CD4-positive, alpha-beta T cell (primary cell): ENCODE results near the gene GNAQ. TPM values are rescaled to one million over a fixed set of nuclear protein-coding genes. Genes with fewer than 3 reads are reported as not detected.

Experiments used
- ATAC-seq: fragments of 200-7000 bp; cut with Tn5 transposase; one replicate; pipeline ENCODE4 v1.10.0; 2022; ENCODE audit warnings: mild to moderate bottlenecking; ENCODE audit not compliant: poor library complexity
- CTCF ChIA-PET: fragments of 350-600 bp; sonication (Branson Sonifier 250); formaldehyde crosslinking; loops from one replicate; lab custom pipeline; 2021; ENCODE audit warnings: antibody characterized with exemption, inconsistent platforms; lab: Charles Lee
- POLR2A ChIA-PET: fragments of 350-600 bp; sonication (Branson Sonifier 250); formaldehyde crosslinking; loops from one replicate; lab custom pipeline; 2021; ENCODE audit warnings: antibody characterized with exemption, inconsistent platforms; lab: Charles Lee
- DNase-seq, 14 experiments: peaks; one replicate each; pipeline ENCODE4 v3.0.0-alpha.2; 2013 to 2020; ENCODE audit warnings: mixed read lengths in 2 of 14
- H3K27ac ChIP-seq, 2 donors: one replicate each; pipeline versions ENCODE4 v1.5.1 to v1.7.0; 2013; ENCODE audit warnings: low read length in 2 of 2, low read depth in 1 of 2, mild to moderate bottlenecking in 1 of 2
- H3K27me3 ChIP-seq, 2 experiments: 1 replicate in 1 of 2; 2 replicates in 1 of 2; pipeline versions ENCODE4 v1.6.1 to v1.7.0; 2013; ENCODE audit warnings: low read length in 2 of 2, control low read depth in 1 of 2, mild to moderate bottlenecking in 1 of 2, moderate library complexity in 1 of 2; ENCODE audit not compliant: insufficient read depth in 2 of 2, control insufficient read depth in 1 of 2
- H3K36me3 ChIP-seq: one replicate; pipeline ENCODE4 v1.6.1; 2013; ENCODE audit warnings: low read length, control low read depth; ENCODE audit not compliant: insufficient read depth
- H3K4me1 ChIP-seq: one replicate; pipeline ENCODE4 v1.6.1; 2013; ENCODE audit warnings: low read length, control low read depth; ENCODE audit not compliant: insufficient read depth
- H3K4me3 ChIP-seq: one replicate; pipeline ENCODE4 v1.5.1; 2013; ENCODE audit warnings: mild to moderate bottlenecking, low read length, moderate library complexity
- H3K9me3 ChIP-seq, 2 experiments: 1 replicate in 1 of 2; 2 replicates in 1 of 2; pipeline versions ENCODE4 v1.6.1 to v1.7.0; 2013; ENCODE audit warnings: low read length in 2 of 2, mild to moderate bottlenecking in 2 of 2, control low read depth in 1 of 2, moderate library complexity in 1 of 2; ENCODE audit not compliant: control insufficient read depth in 1 of 2, insufficient read depth in 1 of 2
- H3K27ac Mint-ChIP-seq: one replicate; pipeline ENCODE4 v1.8.0; 2020; ENCODE audit warnings: mixed read lengths
- H3K27me3 Mint-ChIP-seq: one replicate; pipeline ENCODE4 v1.8.0; 2021; ENCODE audit warnings: mixed read lengths
- H3K36me3 Mint-ChIP-seq: one replicate; pipeline ENCODE4 v1.8.0; 2021; ENCODE audit warnings: low read depth, mixed read lengths
- H3K4me1 Mint-ChIP-seq: one replicate; pipeline ENCODE4 v1.8.0; 2021; ENCODE audit warnings: low read depth, mixed read lengths
- H3K4me3 Mint-ChIP-seq: one replicate; pipeline ENCODE4 v1.8.0; 2020; ENCODE audit warnings: mild to moderate bottlenecking, mixed read lengths
- H3K9me3 Mint-ChIP-seq: one replicate; pipeline ENCODE4 v1.8.0; 2020; ENCODE audit warnings: mixed read lengths
- intact Hi-C, 2 experiments: fragments of 100-400 bp; cut with DNase I in 1 of 2; cut with micrococcal nuclease in 1 of 2; formaldehyde crosslinking; loops; one replicate each; pipeline versions ENCODE4 v1.15.1 to v1.9.0; 2023 to 2025; cut with DNase I, micrococcal nuclease
- total RNA-seq, 174 experiments: library from RNA in 2 of 174; stranded (reverse) in 2 of 174; gene quantifications; one replicate each; pipeline ENCODE4 v1.2.3 and lab custom pipeline; 2021 to 2026
- TF ChIP-seq, protein P1 (sequence below): fragments of 200-600 bp; IDR thresholded peaks from one replicate; pipeline ENCODE4 v1.8.0; 2022; ENCODE audit warnings: antibody characterized with exemption, mild to moderate bottlenecking

Gene GNAQ
- total RNA-seq, 2 experiments from 2014 or later: 55.5 to 55.9 TPM

DNA sequence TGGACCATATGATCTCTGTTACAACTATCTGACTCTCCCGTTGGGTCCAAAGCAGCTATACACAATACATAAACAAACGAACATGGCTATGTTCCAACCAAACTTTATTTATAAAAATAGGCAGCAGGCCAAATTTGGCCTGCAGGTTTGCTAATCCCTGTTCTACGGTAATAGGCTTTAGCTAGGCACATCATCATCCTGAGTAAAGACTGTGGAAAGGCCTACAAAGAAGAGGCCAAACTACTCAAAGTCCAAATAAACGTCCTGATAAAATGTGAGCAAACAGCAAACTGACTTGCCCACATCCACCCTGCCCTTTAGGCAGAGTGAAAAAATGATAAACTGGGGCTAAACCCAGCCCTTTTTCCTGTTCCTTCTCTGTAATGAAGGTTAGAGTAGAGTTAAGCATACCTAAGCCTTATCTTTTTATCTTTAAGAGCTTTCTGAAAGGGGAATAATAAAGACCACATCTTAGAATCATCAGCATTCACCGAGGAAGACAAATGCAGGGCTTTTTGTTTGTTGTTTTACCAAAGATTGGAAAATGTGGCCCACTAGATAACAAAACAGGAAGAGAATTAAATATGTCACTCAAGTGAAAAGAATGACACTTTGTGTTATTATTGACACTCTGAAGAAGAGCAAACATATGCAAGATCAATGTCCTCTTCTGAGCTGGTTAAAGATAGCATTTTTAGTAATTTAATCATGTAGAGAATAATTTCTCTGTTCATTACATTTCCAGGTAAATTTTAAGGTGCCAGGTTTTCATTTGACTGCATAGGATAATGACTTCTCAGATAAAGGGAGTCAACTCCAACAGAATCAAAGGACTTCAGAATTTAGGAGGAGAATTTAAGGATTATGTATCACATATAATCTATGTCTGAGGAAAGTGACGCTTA, 223.5 kb downstream of the GNAQ start:
- ATAC-seq (no peak), DNase-seq (peak in 1 of 14 experiments; percentile 12)
- H3K4me1 ChIP-seq: peaks cover 9% of the 10 kb centered on the region
- peaks cover 16% of the 10 kb centered on the region for H3K36me3 ChIP-seq
- Mint-ChIP-seq H3K4me1 (peaks cover 51% of the 10 kb centered on the region), H3K36me3 (peaks cover 80% of the 10 kb centered on the region), H3K9me3 (no peaks in the 10 kb centered on the region), H3K27ac (peak overlapping the region; percentile 54), H3K27me3 (no peaks in the 10 kb centered on the region), H3K4me3 (no peak overlapping the region)
- POLR2A ChIA-PET: interaction anchor here (0.8 to 1.2 kb wide), 2 partner anchors 11 to 19 kb away, joined by 3 to 5 read pairs; no protein-coding TSS in a partner anchor
- TF ChIP-seq, protein P1, sequence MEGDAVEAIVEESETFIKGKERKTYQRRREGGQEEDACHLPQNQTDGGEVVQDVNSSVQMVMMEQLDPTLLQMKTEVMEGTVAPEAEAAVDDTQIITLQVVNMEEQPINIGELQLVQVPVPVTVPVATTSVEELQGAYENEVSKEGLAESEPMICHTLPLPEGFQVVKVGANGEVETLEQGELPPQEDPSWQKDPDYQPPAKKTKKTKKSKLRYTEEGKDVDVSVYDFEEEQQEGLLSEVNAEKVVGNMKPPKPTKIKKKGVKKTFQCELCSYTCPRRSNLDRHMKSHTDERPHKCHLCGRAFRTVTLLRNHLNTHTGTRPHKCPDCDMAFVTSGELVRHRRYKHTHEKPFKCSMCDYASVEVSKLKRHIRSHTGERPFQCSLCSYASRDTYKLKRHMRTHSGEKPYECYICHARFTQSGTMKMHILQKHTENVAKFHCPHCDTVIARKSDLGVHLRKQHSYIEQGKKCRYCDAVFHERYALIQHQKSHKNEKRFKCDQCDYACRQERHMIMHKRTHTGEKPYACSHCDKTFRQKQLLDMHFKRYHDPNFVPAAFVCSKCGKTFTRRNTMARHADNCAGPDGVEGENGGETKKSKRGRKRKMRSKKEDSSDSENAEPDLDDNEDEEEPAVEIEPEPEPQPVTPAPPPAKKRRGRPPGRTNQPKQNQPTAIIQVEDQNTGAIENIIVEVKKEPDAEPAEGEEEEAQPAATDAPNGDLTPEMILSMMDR: no peak
- H3K9me3 ChIP-seq: no peaks in the 10 kb centered on the region
- CTCF ChIA-PET: no interaction called here
- H3K27ac ChIP-seq: peak overlapping the region in 1 of 2 donors; percentile 48
- H3K27me3 ChIP-seq: no peaks in the 10 kb centered on the region
- H3K4me3 ChIP-seq: no peak overlapping the region
- intact Hi-C loops: no loop called here

DNA sequence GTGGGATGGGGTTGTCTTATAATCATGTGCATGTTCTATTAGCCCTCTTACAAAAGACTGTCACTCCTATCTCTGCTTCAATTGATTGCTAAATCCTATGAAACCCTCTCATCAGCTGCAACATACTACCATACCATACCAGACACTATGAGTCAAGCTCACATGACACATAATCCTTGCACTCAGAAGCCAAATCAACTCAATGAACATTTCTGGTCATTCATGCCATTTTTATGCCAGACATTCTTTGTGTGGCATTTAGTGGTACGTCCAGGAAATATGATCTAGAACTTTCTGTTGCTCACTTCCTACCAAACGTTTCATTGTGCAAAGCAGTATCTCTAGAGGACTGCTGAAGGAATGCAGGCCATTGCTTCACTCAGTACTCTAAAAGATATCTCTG, 224.3 kb downstream of the GNAQ start:
- no peak for ATAC-seq

DNA sequence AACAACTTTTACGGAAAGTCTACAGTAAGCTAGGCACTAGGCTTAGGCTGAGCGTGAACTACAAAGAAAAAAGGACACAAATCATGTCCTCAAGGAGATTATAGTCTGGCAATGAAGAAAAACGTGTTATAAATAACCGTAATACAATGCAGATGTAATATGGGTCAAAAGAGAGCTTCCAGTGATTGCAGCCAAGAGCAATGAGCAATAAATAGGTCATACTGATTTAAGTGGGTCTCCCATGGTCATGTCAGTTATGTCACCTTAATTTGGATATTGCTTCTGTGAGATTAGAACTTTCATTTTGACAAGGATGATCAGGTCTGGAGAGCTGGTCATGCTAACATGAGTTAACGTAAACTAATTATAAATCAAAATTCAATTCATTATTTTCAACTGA, 224.9 kb downstream of the GNAQ start:
- no peak for DNase-seq
- Mint-ChIP-seq H3K27ac (no peak overlapping the region), H3K36me3 (peaks cover 81% of the 10 kb centered on the region), H3K4me3 (no peak overlapping the region), H3K27me3 (no peaks in the 10 kb centered on the region), H3K4me1 (peaks cover 51% of the 10 kb centered on the region), H3K9me3 (no peaks in the 10 kb centered on the region)
- no peak for ATAC-seq
- CTCF ChIA-PET: no interaction called here
- TF ChIP-seq, protein P1: no peak
- peaks cover 16% of the 10 kb centered on the region for H3K36me3 ChIP-seq
- H3K27me3 ChIP-seq: no peaks in the 10 kb centered on the region
- H3K4me1 ChIP-seq: peaks cover 9% of the 10 kb centered on the region
- intact Hi-C loops: no loop called here
- POLR2A ChIA-PET: interaction anchor here (1.2 kb wide), 1 partner anchor 21 kb away, joined by 5 read pairs; no protein-coding TSS in a partner anchor
- no peak overlapping the region for H3K4me3 ChIP-seq
- H3K27ac ChIP-seq: no peak overlapping the region
- H3K9me3 ChIP-seq: no peaks in the 10 kb centered on the region

More for the DNA sequence above, 224.3 kb downstream of the GNAQ start:
- Mint-ChIP-seq H3K4me3 (no peak overlapping the region), H3K27ac (no peak overlapping the region), H3K27me3 (no peaks in the 10 kb centered on the region), H3K4me1 (peaks cover 51% of the 10 kb centered on the region), H3K9me3 (no peaks in the 10 kb centered on the region), H3K36me3 (peaks cover 81% of the 10 kb centered on the region)
- Histone ChIP-seq H3K36me3 (peaks cover 16% of the 10 kb centered on the region), H3K27me3 (no peaks in the 10 kb centered on the region), H3K9me3 (no peaks in the 10 kb centered on the region), H3K4me1 (peaks cover 9% of the 10 kb centered on the region), H3K4me3 (no peak overlapping the region), H3K27ac (no peak overlapping the region)
- TF ChIP-seq, protein P1: no peak
- intact Hi-C loops: no loop called here
- ChIA-PET POLR2A (interaction anchor here (1.2 kb wide), 1 partner anchor 20 kb away, joined by 5 read pairs; no protein-coding TSS in a partner anchor), CTCF (no interaction called here)
- DNase-seq: peak in 2 of 14 experiments; percentile 35 to 37
